Endothelial cell of umbilical vein (primary cell): Measurements from ENCODE around the gene EAF1. TPM values are rescaled to one million over a fixed set of nuclear protein-coding genes. Genes with fewer than 3 reads are reported as not detected.

ENCODE experiments used
- BruUV-seq: library from RNA; stranded (reverse); fragments of 400-500 nt; replicated peaks from 2 replicates; lab custom pipeline; 2021; lab: Mats Ljungman, UMichigan
- CTCF ChIA-PET: fragments of 300-600, 350-600 bp; sonication (Branson Sonifier 250); formaldehyde crosslinking; loops from one replicate; lab custom pipeline; 2021; ENCODE audit warnings: antibody characterized with exemption, inconsistent platforms; lab: Charles Lee
- POLR2A ChIA-PET: fragments of 300-600, 350-600 bp; sonication (Branson Sonifier 250); formaldehyde crosslinking; loops from one replicate; lab custom pipeline; 2021; ENCODE audit warnings: antibody characterized with exemption, inconsistent platforms; lab: Charles Lee
- DNase-seq: peaks from one replicate; pipeline ENCODE4 v3.0.0-alpha.2; 2011; ENCODE audit warnings: low read depth, low spot score
- FAIRE-seq: peaks from 2 replicates; lab custom pipeline; 2011; peaks lifted over from hg19 to GRCh38; lab: Jason Lieb, UNC
- H2AFZ ChIP-seq: 2 replicates; pipeline ENCODE4 v1.6.0; 2012; ENCODE audit warnings: low read depth, low read length, control low read depth, inconsistent platforms
- H3K27ac ChIP-seq: 2 replicates; pipeline ENCODE4 v1.5.1; 2011; ENCODE audit warnings: low read depth, mild to moderate bottlenecking, control low read depth, low read length, moderate library complexity; ENCODE audit not compliant: insufficient read depth
- H3K27me3 ChIP-seq, 2 experiments: 2 replicates each; pipeline versions ENCODE4 v1.6.0 to v1.6.1; 2011; ENCODE audit warnings: low read length in 2 of 2, mixed read lengths in 1 of 2; ENCODE audit not compliant: control insufficient read depth in 2 of 2, insufficient read depth in 2 of 2
- H3K36me3 ChIP-seq, 2 experiments: 2 replicates in 1 of 2; 3 replicates in 1 of 2; pipeline ENCODE4 v1.5.1; 2011; ENCODE audit warnings: low read length in 2 of 2, mild to moderate bottlenecking in 1 of 2, moderate library complexity in 1 of 2; ENCODE audit not compliant: control insufficient read depth in 2 of 2, insufficient read depth in 2 of 2; ENCODE audit errors: extremely low read depth in 1 of 2
- H3K4me1 ChIP-seq: 3 replicates; pipeline ENCODE4 v1.5.1; 2011; ENCODE audit warnings: mild to moderate bottlenecking, low read length; ENCODE audit not compliant: control insufficient read depth, insufficient read depth; ENCODE audit errors: extremely low read depth
- H3K4me2 ChIP-seq: 2 replicates; pipeline ENCODE4 v1.6.1; 2011; ENCODE audit warnings: low read length, control low read depth, mixed read lengths; ENCODE audit not compliant: insufficient read depth
- H3K4me3 ChIP-seq, 3 experiments: fragments of 200-600 bp in 1 of 3; sonication (generic), shearing (Covaris generic) in 1 of 3; replicated peaks in 1 of 3; 2 replicates each; pipeline ENCODE4 v1.5.1; 2011 to 2016; ENCODE audit warnings: control low read depth in 3 of 3, low read length in 3 of 3, mild to moderate bottlenecking in 2 of 3, inconsistent platforms in 1 of 3, low read depth in 1 of 3, moderate library complexity in 1 of 3; ENCODE audit not compliant: insufficient read depth in 1 of 3
- H3K79me2 ChIP-seq: 2 replicates; pipeline ENCODE4 v1.6.0; 2012; ENCODE audit warnings: low read length, inconsistent platforms; ENCODE audit not compliant: control insufficient read depth, insufficient read depth
- H3K9ac ChIP-seq: replicated peaks from 2 replicates; pipeline ENCODE3; 2011; ENCODE audit warnings: low read length, control low read depth; ENCODE audit not compliant: insufficient read depth; ENCODE audit errors: extremely low read depth
- H3K9me1 ChIP-seq: replicated peaks from 3 replicates; pipeline ENCODE4 v1.6.0; 2011; ENCODE audit warnings: mild to moderate bottlenecking, low read length; ENCODE audit not compliant: control insufficient read depth, insufficient read depth; ENCODE audit errors: extremely low read depth
- H3K9me3 ChIP-seq: replicated peaks from 2 replicates; pipeline ENCODE4 v1.5.1; 2012; ENCODE audit warnings: low read length, inconsistent platforms; ENCODE audit not compliant: control insufficient read depth, insufficient read depth
- H4K20me1 ChIP-seq: replicated peaks from 2 replicates; pipeline ENCODE3; 2011; ENCODE audit warnings: mild to moderate bottlenecking, low read length; ENCODE audit not compliant: control insufficient read depth, insufficient read depth; ENCODE audit errors: extremely low read depth
- CTCF ChIP-seq, 2 donors: IDR thresholded peaks; 1 replicate in 1 of 2; 2 replicates in 1 of 2; pipeline ENCODE4 v1.5.1; 2011; ENCODE audit warnings: low read length in 2 of 2, mild to moderate bottlenecking in 2 of 2, moderate library complexity in 2 of 2, control low read depth in 1 of 2, inconsistent platforms in 1 of 2, low read depth in 1 of 2; ENCODE audit not compliant: insufficient read depth in 1 of 2; ENCODE audit errors: extremely low read depth in 1 of 2
- EZH2 ChIP-seq: IDR thresholded peaks from 2 replicates; pipeline ENCODE4 v1.6.1; 2012; ENCODE audit warnings: borderline replicate concordance, low read depth, mild to moderate bottlenecking, moderate library complexity, low read length, inconsistent platforms; ENCODE audit not compliant: severe bottlenecking
- FOS ChIP-seq: IDR thresholded peaks from 2 replicates; pipeline ENCODE4 v1.6.1; 2011; ENCODE audit warnings: mild to moderate bottlenecking, low read length, moderate library complexity, borderline replicate concordance; ENCODE audit not compliant: insufficient read depth
- GATA2 ChIP-seq: IDR thresholded peaks from 2 replicates; pipeline ENCODE4 v1.7.0; 2011; ENCODE audit warnings: low read depth, mild to moderate bottlenecking, moderate library complexity, mixed read lengths, low read length; ENCODE audit not compliant: insufficient read length, insufficient read depth
- JUN ChIP-seq: IDR thresholded peaks from 2 replicates; pipeline ENCODE4 v1.6.1; 2011; ENCODE audit warnings: borderline replicate concordance, low read depth; ENCODE audit not compliant: insufficient read length, insufficient read depth
- MAX ChIP-seq: IDR thresholded peaks from 2 replicates; pipeline ENCODE4 v1.6.1; 2011; ENCODE audit not compliant: insufficient read depth, insufficient read length
- MYC ChIP-seq: IDR thresholded peaks from one replicate; pipeline ENCODE4 v1.6.1; 2011; ENCODE audit warnings: mild to moderate bottlenecking, low read depth, low read length
- POLR2A ChIP-seq: IDR thresholded peaks from 2 replicates; pipeline ENCODE4 v1.6.1; 2012; ENCODE audit warnings: low read depth, mild to moderate bottlenecking, control low read depth, low read length
- POLR2AphosphoS5 ChIP-seq: IDR thresholded peaks from 2 replicates; pipeline ENCODE4 v1.6.1; 2012; ENCODE audit warnings: low read depth, mild to moderate bottlenecking, control low read depth, low read length, moderate library complexity; ENCODE audit not compliant: insufficient read depth
- dilution Hi-C: fragments of 300-500 bp; cut with MboI; formaldehyde crosslinking; loops from one replicate; pipeline ENCODE4 v1.15.0; 2019; ENCODE audit warnings: low sequenced_read_pairs; ENCODE audit not compliant: extremely low pct_ligation_motif_present
- intact Hi-C: fragments of 100-400 bp; cut with micrococcal nuclease; formaldehyde crosslinking; loops from one replicate; pipeline ENCODE4 v1.10.0; 2022
- polyA plus RNA-seq, 4 experiments: library from polyadenylated mRNA; depleted of rRNA in 3 of 4; stranded (reverse) in 3 of 4; unstranded in 1 of 4; fragments of >200 nt; gene quantifications; 2 replicates each; pipeline versions ENCODE4 v1.2.1 to v1.2.3, GENCODE V29; 2011 to 2012; ENCODE audit warnings: missing spikeins in 1 of 4
- total RNA-seq: library from RNA; stranded (reverse); gene quantifications from 2 replicates; pipeline ENCODE4 v1.2.3, GENCODE V29; 2021

EAF1 gene
- total and polyA plus RNA-seq, 2 donors (not counting 3 experiments of a cell fraction or from before 2014, with no cell fraction given): 8.7 to 18.2 TPM

GRCh38 chr3:15434756-15435155 is 7.4 kb downstream of the EAF1 start:
- Histone ChIP-seq H3K9me1 (no peaks in the 10 kb centered on the region), H3K79me2 (peaks cover 13% of the 10 kb centered on the region), H3K4me1 (peaks cover 8% of the 10 kb centered on the region), H4K20me1 (no peaks in the 10 kb centered on the region), H3K4me3 (no peak overlapping the region), H3K27me3 (no peaks in the 10 kb centered on the region), H3K9me3 (no peaks in the 10 kb centered on the region), H3K4me2 (no peak overlapping the region), H2AFZ (no peak overlapping the region), H3K36me3 (peaks cover 18 to 25% of the 10 kb centered on the region in 2 experiments), H3K9ac (no peak overlapping the region), H3K27ac (no peak overlapping the region)
- intact Hi-C loops (no loop called here), dilution Hi-C loops (no loop called here)
- no peak for DNase-seq
- POLR2A ChIA-PET: no interaction called here
- no TSS peak for BruUV-seq
- TF ChIP-seq GATA2 (no peak), POLR2AphosphoS5 (no peak), FOS (no peak), POLR2A (no peak), CTCF (IDR thresholded peaks at IDR 0.05; ENCODE audit: extremely low read depth in 1 of 2, insufficient read depth in 1 of 2, low read depth in 1 of 2, low read length in 2 of 2) (no peak), MAX (no peak), MYC (no peak), EZH2 (no peak), JUN (no peak)
- CTCF ChIA-PET: interaction anchor here (1.6 kb wide), 1 partner anchor 124 kb away, joined by 4 read pairs; no protein-coding TSS in a partner anchor
- no peak for FAIRE-seq
